NT2/D1 (cell line): Measurements from ENCODE around the gene TBC1D19.

Source experiments
- SUZ12 ChIP-seq: IDR thresholded peaks from 2 replicates; pipeline ENCODE4 v1.6.1; 2011; ENCODE audit not compliant: insufficient read length, insufficient read depth; ENCODE audit errors: extremely low read depth
- YY1 ChIP-seq: IDR thresholded peaks from 2 replicates; pipeline ENCODE4 v1.6.1; 2011; ENCODE audit not compliant: insufficient read length, insufficient read depth

DNA sequence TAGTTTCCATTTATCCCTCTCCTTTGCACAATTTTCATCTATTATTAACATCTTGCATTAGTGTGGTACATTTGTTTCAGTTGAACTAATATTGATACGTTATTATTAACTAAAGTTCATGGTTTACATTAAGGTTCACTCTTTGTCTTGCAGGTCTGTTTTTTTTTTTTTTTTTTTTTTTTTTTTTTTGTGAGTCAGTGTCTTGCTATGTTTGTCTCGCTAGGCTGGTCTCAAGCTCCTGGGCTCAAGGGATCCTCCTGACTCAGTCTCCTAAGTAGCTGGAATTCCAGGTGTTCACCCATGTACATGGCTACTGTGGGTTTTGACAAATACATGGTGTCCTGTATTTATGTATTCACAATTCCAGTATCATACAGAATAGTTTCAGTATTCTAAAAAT lies 6.8 kb downstream of the TBC1D19 start:
- no peak for TF ChIP-seq SUZ12
- no peak for TF ChIP-seq YY1
